HepG2 (cell line): ENCODE measurements around the gene HLA-DPA1. TPM values are rescaled to one million over a fixed set of nuclear protein-coding genes. Genes with fewer than 3 reads are reported as not detected.

Source experiments
- ATAC-seq: fragments of 200-7000 bp; cut with Tn5 transposase; 3 replicates; pipeline ENCODE4 v1.9.1; 2020; ENCODE audit warnings: mild to moderate bottlenecking, moderate library complexity
- BruUV-seq: library from RNA; stranded (reverse); fragments of 400-500 nt; replicated peaks from 2 replicates; lab custom pipeline; 2021; lab: Mats Ljungman, UMichigan
- CTCF ChIA-PET: fragments of 300-600 bp; formaldehyde crosslinking; extraction: SDS; loops from one replicate; lab custom pipeline; 2021; ENCODE audit warnings: low total read pairs, inconsistent platforms, low intra/inter-chr PET ratio; lab: Yijun Ruan, JAX
- POLR2A ChIA-PET: fragments of 350-600 bp; sonication (Branson Sonifier 250); formaldehyde crosslinking; loops from one replicate; lab custom pipeline; 2020; ENCODE audit warnings: antibody characterized with exemption, inconsistent platforms; lab: Yijun Ruan, JAX
- DNase-seq: peaks from one replicate; pipeline ENCODE4 v3.0.0-alpha.2; 2015; ENCODE audit warnings: low spot score
- FAIRE-seq: peaks from 3 replicates; lab custom pipeline; 2011; peaks lifted over from hg19 to GRCh38; lab: Jason Lieb, UNC
- H2AFZ ChIP-seq: one replicate; pipeline ENCODE4 v1.6.1; 2011; ENCODE audit warnings: low read length, inconsistent platforms
- H3K27ac ChIP-seq: fragments of 300-600 bp; 3 replicates; pipeline ENCODE4 v1.8.0; 2011; ENCODE audit warnings: mixed run types, mild to moderate bottlenecking, mixed read lengths, low read length, inconsistent platforms; ENCODE audit not compliant: insufficient read depth; ENCODE audit errors: extremely low read length
- H3K27me3 ChIP-seq, 2 experiments: fragments of 200-600 bp in 1 of 2; 2 replicates in 1 of 2; 3 replicates in 1 of 2; pipeline versions ENCODE4 v1.6.0 to v1.8.0; 2011; ENCODE audit warnings: low read length in 2 of 2, mild to moderate bottlenecking in 2 of 2, moderate library complexity in 2 of 2, inconsistent platforms in 1 of 2; ENCODE audit not compliant: insufficient read depth in 2 of 2, control insufficient read depth in 1 of 2
- H3K36me3 ChIP-seq, 2 experiments: fragments of 200-600 bp in 1 of 2; replicated peaks in 1 of 2; 2 replicates in 1 of 2; 3 replicates in 1 of 2; pipeline versions ENCODE4 v1.5.1 to v1.8.0; 2011; ENCODE audit warnings: low read length in 2 of 2, inconsistent platforms in 1 of 2; ENCODE audit not compliant: insufficient read depth in 2 of 2, control insufficient read depth in 1 of 2
- H3K4me1 ChIP-seq: 2 replicates; pipeline ENCODE4 v1.5.1; 2012; ENCODE audit warnings: low read length, inconsistent platforms; ENCODE audit not compliant: insufficient read depth
- H3K4me2 ChIP-seq: 2 replicates; pipeline ENCODE4 v1.6.0; 2011; ENCODE audit warnings: low read depth, low read length, inconsistent platforms
- H3K4me3 ChIP-seq, 3 experiments: fragments of 200-600 bp in 1 of 3; sonication (generic), shearing (Covaris generic) in 1 of 3; replicated peaks in 1 of 3; 2 replicates each; pipeline ENCODE4 v1.5.1; 2011 to 2016; ENCODE audit warnings: low read length in 3 of 3, inconsistent platforms in 2 of 3, low read depth in 2 of 3, mild to moderate bottlenecking in 2 of 3, control low read depth in 1 of 3, mixed read lengths in 1 of 3; ENCODE audit not compliant: insufficient read depth in 1 of 3
- H3K79me2 ChIP-seq: one replicate; pipeline ENCODE4 v1.6.1; 2011; ENCODE audit warnings: low read length, inconsistent platforms; ENCODE audit not compliant: insufficient read depth
- H3K9ac ChIP-seq: 2 replicates; pipeline ENCODE4 v1.6.0; 2011; ENCODE audit warnings: mild to moderate bottlenecking, low read depth, low read length, inconsistent platforms; ENCODE audit not compliant: insufficient read depth
- H3K9me3 ChIP-seq: 2 replicates; pipeline ENCODE4 v1.5.1; 2012; ENCODE audit warnings: mild to moderate bottlenecking, low read length
- H4K20me1 ChIP-seq: 2 replicates; pipeline ENCODE4 v1.6.0; 2011; ENCODE audit warnings: inconsistent platforms, mild to moderate bottlenecking, low read length, moderate library complexity; ENCODE audit not compliant: insufficient read depth
- ELF1 ChIP-seq: sonication (generic); formaldehyde crosslinking; IDR thresholded peaks from 2 replicates; pipeline ENCODE4 v1.4.0; 2020; ENCODE audit warnings: missing genetic modification reagents
- HOXD1 ChIP-seq: sonication (generic); formaldehyde crosslinking; IDR thresholded peaks from 2 replicates; pipeline ENCODE4 v1.5.0; 2020; ENCODE audit warnings: missing genetic modification reagents
- KMT2B ChIP-seq: IDR thresholded peaks from 2 replicates; pipeline ENCODE4 v1.6.1; 2016; ENCODE audit warnings: missing genetic modification reagents, missing compliant biosample characterization
- NCOA2 ChIP-seq: sonication (generic); formaldehyde crosslinking; IDR thresholded peaks from 2 replicates; pipeline ENCODE4 v1.8.0; 2022; ENCODE audit warnings: inconsistent platforms
- RNF2 ChIP-seq: fragments of 450-650 bp; conservative IDR thresholded peaks from 2 replicates; pipeline ENCODE4 v1.6.1; 2016; ENCODE audit warnings: low read depth
- ZNF234 ChIP-seq: sonication (generic); formaldehyde crosslinking; conservative IDR thresholded peaks from 2 replicates; pipeline ENCODE4 v1.5.1; 2020; ENCODE audit warnings: mild to moderate bottlenecking, missing genetic modification reagents
- ZNF30 ChIP-seq: sonication (generic); formaldehyde crosslinking; IDR thresholded peaks from 2 replicates; pipeline ENCODE4 v1.5.0; 2020; ENCODE audit warnings: mild to moderate bottlenecking, missing genetic modification reagents
- ZNF547 ChIP-seq: sonication (generic); formaldehyde crosslinking; IDR thresholded peaks from 2 replicates; pipeline ENCODE4 v1.5.1; 2020; ENCODE audit warnings: mild to moderate bottlenecking, missing genetic modification reagents
- ZNF7 ChIP-seq: IDR thresholded peaks from 2 replicates; pipeline ENCODE4 v1.6.1; 2016; ENCODE audit warnings: missing biosample characterization, missing genetic modification reagents
- ZNF775 ChIP-seq: sonication (generic); formaldehyde crosslinking; IDR thresholded peaks from 2 replicates; pipeline ENCODE4 v1.4.0; 2020; ENCODE audit warnings: missing genetic modification reagents, mild to moderate bottlenecking, moderate library complexity, borderline replicate concordance
- ZNF83 ChIP-seq: sonication (generic); formaldehyde crosslinking; IDR thresholded peaks from 2 replicates; pipeline ENCODE4 v1.4.0; 2020; ENCODE audit warnings: missing genetic modification reagents, mild to moderate bottlenecking, borderline replicate concordance
- ZNF878 ChIP-seq: sonication (generic); formaldehyde crosslinking; IDR thresholded peaks from 2 replicates; pipeline ENCODE4 v1.8.1; 2023; ENCODE audit warnings: mild to moderate bottlenecking, missing genetic modification reagents, moderate library complexity
- WGBS: methylation state at CpG from one replicate; pipeline ENCODE4 v1.1.6; 2017; ENCODE audit warnings: low lambda C conversion rate; 5-methylcytosine and 5-hydroxymethylcytosine counted together
- in situ Hi-C: cut with HindIII; loops from 2 replicates; pipeline ENCODE4 v1.10.0; 2017; ENCODE audit warnings: low pct_unique_long_range_greater_than_20kb; ENCODE audit not compliant: extremely low pct_ligation_motif_present
- intact Hi-C: fragments of 100-400 bp; cut with micrococcal nuclease; formaldehyde crosslinking; loops from one replicate; pipeline ENCODE4 v1.10.0; 2022; ENCODE audit not compliant: unreplicated experiment
- polyA plus RNA-seq, 8 experiments: library from polyadenylated mRNA; depleted of rRNA in 3 of 8; stranded (reverse) in 7 of 8; unstranded in 1 of 8; fragments of >200 nt; fragmentation: Illumina TruSeq in 4 of 8; extraction: Trizol in 4 of 8; gene quantifications; 2 replicates each; pipeline versions ENCODE4 v1.2.1 to v1.2.3, GENCODE V29; 2011 to 2016; ENCODE audit warnings: low read depth in 4 of 8, missing spikeins in 1 of 8, mixed read lengths in 1 of 8; ENCODE audit not compliant: insufficient read depth in 1 of 8
- total RNA-seq, 5 experiments: library from RNA; depleted of rRNA; stranded (reverse); fragments of >200 nt; fragmentation: Illumina TruSeq; extraction: Trizol; gene quantifications; 2 replicates each; pipeline ENCODE4 v1.2.3, GENCODE V29; 2016; ENCODE audit warnings: low read depth in 1 of 5
- TF ChIP-seq, protein P1 (sequence below): sonication (generic); formaldehyde crosslinking; IDR thresholded peaks from 2 replicates; pipeline ENCODE4 v1.4.0; 2020; ENCODE audit warnings: missing genetic modification reagents
- TF ChIP-seq, protein P2 (sequence below): sonication (generic); formaldehyde crosslinking; IDR thresholded peaks from 2 replicates; pipeline ENCODE4 v1.5.0; 2020; ENCODE audit warnings: missing genetic modification reagents
- TF ChIP-seq, protein P3 (sequence below): IDR thresholded peaks from 2 replicates; pipeline ENCODE4 v1.6.1; 2016; ENCODE audit warnings: missing compliant biosample characterization, missing genetic modification reagents, borderline replicate concordance
- TF ChIP-seq, protein P4 (sequence below): sonication (generic); formaldehyde crosslinking; IDR thresholded peaks from 2 replicates; pipeline ENCODE4 v1.4.0; 2020; ENCODE audit warnings: missing genetic modification reagents

HLA-DPA1 gene
- total and polyA plus RNA-seq, 2 of the 13 experiments (the other 11 are each of a cell fraction or from before 2014, with no cell fraction given) = not detected

DNA sequence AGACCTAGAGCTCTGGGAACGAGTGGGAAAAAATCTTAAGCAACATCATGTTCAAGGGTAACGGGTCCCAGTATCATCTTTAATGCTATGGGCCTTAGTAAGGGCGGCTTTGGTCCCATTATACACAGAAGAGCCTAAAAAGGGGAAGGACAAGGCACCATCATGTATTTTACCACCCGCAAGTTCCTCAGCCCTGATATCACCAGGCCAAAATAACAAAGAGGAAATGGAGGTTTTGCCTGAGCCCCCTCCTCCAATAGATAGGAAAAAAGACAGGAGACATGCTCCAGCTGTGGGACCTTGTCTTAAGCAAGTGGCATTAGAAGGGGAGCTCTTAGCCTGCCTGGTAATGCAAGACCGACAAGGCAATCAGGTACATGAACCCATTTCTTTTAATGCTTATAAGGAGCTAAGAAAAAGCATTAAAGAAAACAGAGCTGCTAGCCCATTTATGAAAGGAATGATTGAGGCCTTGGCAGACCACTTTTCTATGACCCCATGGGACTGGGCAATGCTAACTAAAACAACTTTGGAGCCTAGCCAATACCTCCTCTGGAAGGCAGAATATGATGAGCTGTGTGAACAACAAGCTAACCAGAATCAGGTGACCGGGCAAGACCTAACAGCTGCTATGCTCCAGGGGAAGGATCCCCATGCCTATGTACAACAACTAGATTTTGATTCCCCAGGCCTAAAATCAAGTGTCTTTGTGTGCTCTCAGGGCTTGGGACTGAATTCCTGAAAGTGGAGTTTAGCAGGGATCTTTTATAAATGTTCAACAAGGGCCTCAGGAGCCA, 23.2 kb downstream of the HLA-DPA1 start:
- POLR2A ChIA-PET = no interaction called here
- BruUV-seq = no TSS peak
- TF ChIP-seq ZNF775 (CRISPR knock-in tag) = no peak
- TF ChIP-seq ZNF234 (CRISPR knock-in tag) = no peak
- no peak for TF ChIP-seq ZNF7 (CRISPR knock-in tag)
- no peak for TF ChIP-seq ZNF30 (CRISPR knock-in tag)
- no peak for TF ChIP-seq ELF1 (CRISPR knock-in tag)
- TF ChIP-seq KMT2B = no peak
- TF ChIP-seq, protein P1, sequence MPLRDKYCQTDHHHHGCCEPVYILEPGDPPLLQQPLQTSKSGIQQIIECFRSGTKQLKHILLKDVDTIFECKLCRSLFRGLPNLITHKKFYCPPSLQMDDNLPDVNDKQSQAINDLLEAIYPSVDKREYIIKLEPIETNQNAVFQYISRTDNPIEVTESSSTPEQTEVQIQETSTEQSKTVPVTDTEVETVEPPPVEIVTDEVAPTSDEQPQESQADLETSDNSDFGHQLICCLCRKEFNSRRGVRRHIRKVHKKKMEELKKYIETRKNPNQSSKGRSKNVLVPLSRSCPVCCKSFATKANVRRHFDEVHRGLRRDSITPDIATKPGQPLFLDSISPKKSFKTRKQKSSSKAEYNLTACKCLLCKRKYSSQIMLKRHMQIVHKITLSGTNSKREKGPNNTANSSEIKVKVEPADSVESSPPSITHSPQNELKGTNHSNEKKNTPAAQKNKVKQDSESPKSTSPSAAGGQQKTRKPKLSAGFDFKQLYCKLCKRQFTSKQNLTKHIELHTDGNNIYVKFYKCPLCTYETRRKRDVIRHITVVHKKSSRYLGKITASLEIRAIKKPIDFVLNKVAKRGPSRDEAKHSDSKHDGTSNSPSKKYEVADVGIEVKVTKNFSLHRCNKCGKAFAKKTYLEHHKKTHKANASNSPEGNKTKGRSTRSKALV (CRISPR knock-in tag) = no peak
- no peak for TF ChIP-seq NCOA2 (CRISPR knock-in tag)
- TF ChIP-seq, protein P2, sequence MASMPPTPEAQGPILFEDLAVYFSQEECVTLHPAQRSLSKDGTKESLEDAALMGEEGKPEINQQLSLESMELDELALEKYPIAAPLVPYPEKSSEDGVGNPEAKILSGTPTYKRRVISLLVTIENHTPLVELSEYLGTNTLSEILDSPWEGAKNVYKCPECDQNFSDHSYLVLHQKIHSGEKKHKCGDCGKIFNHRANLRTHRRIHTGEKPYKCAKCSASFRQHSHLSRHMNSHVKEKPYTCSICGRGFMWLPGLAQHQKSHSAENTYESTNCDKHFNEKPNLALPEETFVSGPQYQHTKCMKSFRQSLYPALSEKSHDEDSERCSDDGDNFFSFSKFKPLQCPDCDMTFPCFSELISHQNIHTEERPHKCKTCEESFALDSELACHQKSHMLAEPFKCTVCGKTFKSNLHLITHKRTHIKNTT (CRISPR knock-in tag) = no peak
- TF ChIP-seq HOXD1 = no peak
- TF ChIP-seq, protein P3, sequence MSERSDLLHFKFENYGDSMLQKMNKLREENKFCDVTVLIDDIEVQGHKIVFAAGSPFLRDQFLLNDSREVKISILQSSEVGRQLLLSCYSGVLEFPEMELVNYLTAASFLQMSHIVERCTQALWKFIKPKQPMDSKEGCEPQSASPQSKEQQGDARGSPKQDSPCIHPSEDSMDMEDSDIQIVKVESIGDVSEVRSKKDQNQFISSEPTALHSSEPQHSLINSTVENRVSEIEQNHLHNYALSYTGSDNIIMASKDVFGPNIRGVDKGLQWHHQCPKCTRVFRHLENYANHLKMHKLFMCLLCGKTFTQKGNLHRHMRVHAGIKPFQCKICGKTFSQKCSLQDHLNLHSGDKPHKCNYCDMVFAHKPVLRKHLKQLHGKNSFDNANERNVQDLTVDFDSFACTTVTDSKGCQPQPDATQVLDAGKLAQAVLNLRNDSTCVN (CRISPR knock-in tag) = no peak
- TF ChIP-seq, protein P4, sequence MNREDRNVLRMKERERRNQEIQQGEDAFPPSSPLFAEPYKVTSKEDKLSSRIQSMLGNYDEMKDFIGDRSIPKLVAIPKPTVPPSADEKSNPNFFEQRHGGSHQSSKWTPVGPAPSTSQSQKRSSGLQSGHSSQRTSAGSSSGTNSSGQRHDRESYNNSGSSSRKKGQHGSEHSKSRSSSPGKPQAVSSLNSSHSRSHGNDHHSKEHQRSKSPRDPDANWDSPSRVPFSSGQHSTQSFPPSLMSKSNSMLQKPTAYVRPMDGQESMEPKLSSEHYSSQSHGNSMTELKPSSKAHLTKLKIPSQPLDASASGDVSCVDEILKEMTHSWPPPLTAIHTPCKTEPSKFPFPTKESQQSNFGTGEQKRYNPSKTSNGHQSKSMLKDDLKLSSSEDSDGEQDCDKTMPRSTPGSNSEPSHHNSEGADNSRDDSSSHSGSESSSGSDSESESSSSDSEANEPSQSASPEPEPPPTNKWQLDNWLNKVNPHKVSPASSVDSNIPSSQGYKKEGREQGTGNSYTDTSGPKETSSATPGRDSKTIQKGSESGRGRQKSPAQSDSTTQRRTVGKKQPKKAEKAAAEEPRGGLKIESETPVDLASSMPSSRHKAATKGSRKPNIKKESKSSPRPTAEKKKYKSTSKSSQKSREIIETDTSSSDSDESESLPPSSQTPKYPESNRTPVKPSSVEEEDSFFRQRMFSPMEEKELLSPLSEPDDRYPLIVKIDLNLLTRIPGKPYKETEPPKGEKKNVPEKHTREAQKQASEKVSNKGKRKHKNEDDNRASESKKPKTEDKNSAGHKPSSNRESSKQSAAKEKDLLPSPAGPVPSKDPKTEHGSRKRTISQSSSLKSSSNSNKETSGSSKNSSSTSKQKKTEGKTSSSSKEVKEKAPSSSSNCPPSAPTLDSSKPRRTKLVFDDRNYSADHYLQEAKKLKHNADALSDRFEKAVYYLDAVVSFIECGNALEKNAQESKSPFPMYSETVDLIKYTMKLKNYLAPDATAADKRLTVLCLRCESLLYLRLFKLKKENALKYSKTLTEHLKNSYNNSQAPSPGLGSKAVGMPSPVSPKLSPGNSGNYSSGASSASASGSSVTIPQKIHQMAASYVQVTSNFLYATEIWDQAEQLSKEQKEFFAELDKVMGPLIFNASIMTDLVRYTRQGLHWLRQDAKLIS = no peak
- TF ChIP-seq ZNF83 (CRISPR knock-in tag) = no peak
- no peak for TF ChIP-seq ZNF547 (CRISPR knock-in tag)
- no peak for TF ChIP-seq RNF2
- TF ChIP-seq ZNF878 (CRISPR knock-in tag) = no peak

More for the DNA sequence above, 23.2 kb downstream of the HLA-DPA1 start:
- Histone ChIP-seq H3K27me3 (peaks cover 0 to 22% of the 10 kb centered on the region in 2 experiments; a peak in 2 of 5 replicates), H4K20me1 (no peaks in the 10 kb centered on the region), H3K27ac (no peak overlapping the region), H3K4me1 (peaks cover 11% of the 10 kb centered on the region; the same call in 1 of the 2 replicates), H3K9me3 (no peaks in the 10 kb centered on the region), H3K79me2 (no peaks in the 10 kb centered on the region), H3K4me2 (no peak overlapping the region), H2AFZ (no peak overlapping the region), H3K36me3 (no peaks in the 10 kb centered on the region), H3K4me3 (no peak overlapping the region), H3K9ac (no peak overlapping the region)
- no peak for FAIRE-seq
- in situ Hi-C loops = no loop called here
- no peak for DNase-seq
- WGBS = 27% methylated on average over 5 of the region's 6 CpGs
- CTCF ChIA-PET = no interaction called here
- ATAC-seq = no peak
- intact Hi-C loops = no loop called here
